Measurements from ENCODE around the gene NFATC2IP. TPM values are rescaled to one million over a fixed set of nuclear protein-coding genes. Genes with fewer than 3 reads are reported as not detected.

NFATC2IP gene
- total and polyA plus RNA-seq, 2 of the 4 experiments (the other 2 are of a cell fraction): 10.0 to 29.1 TPM

DNA sequence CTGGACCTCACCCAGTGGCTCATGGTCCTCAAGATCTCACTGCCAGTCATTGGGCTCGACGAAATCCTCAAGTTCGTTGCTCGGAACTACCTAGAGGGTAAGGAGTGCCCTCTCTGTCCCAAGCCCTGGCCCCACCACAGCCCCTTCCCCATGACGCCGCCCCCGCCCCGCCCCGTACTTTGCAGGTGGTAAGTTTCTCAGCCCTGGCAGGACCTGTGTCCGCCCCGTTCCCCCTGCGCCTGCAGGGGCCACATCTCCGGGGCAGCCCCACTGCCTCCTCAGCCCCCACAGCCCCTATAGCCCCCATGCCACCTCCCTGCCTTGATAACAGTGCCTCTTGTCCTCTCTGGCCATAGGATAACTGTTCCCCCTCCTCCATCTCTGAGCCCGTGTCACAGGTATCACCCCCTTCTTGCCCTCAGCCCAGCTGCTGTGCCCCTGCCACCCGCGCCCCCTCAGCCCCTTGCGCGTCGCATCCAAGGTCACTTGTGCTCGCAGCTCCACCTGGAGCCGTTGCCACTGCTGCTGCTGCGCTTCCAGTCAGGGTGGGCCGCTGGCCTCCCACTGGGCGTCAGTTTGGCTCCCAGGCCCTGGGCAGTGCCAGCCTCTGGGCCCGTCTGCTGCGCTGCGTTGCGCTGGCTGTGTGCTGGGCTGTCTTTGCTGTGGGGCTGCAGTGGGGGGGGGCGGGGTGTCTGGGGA lies 47.2 kb upstream of the NFATC2IP start:
- no peak overlapping the region for H3K4me2 ChIP-seq (ENCODE audit: low read depth, low read length)
- H2AK5ac ChIP-seq (ENCODE audit: low read depth, low read length): no peak overlapping the region
- 88% methylated on average over 9 of the region's 29 CpGs; no CpG with 5 or more reads in 1 of the 2 experiments for WGBS, 2 experiments (ENCODE audit: extremely low coverage in 2 of 2, insufficient read length in 1 of 2)
- H2BK15ac ChIP-seq (ENCODE audit: low read depth, low read length): no peak overlapping the region
- H3K27ac ChIP-seq (ENCODE audit: insufficient read depth, low read length): no peak overlapping the region
- H3K9me3 ChIP-seq (ENCODE audit: control insufficient read depth, insufficient read depth, low read length): no peaks in the 10 kb centered on the region
- no peak overlapping the region for H3K14ac ChIP-seq (replicated peaks; ENCODE audit: low read depth, low read length)
- in situ Hi-C loops (cut with MboI; ENCODE audit: low sequenced_read_pairs) (no loop called here), intact Hi-C loops (cut with micrococcal nuclease) (no loop called here), dilution Hi-C loops (cut with HindIII; ENCODE audit: low sequenced_read_pairs, unreplicated experiment) (no loop called here)
- no peak overlapping the region for H2AFZ ChIP-seq (replicated peaks; ENCODE audit: low read length, poor library complexity)
- H3K4ac ChIP-seq (ENCODE audit: low read depth, low read length): no peak overlapping the region
- no peak overlapping the region for H3K23ac ChIP-seq (ENCODE audit: low read depth, low read length)
- H3K18ac ChIP-seq (ENCODE audit: low read depth, low read length): no peak overlapping the region
- no peak overlapping the region for H4K5ac ChIP-seq (ENCODE audit: low read depth, low read length)
- ATAC-seq (ENCODE audit: low read depth): no peak
- ChIA-PET CTCF (interaction anchor here (0.7 kb wide), 1 partner anchor 11 kb away, joined by 3 read pairs; no protein-coding TSS in a partner anchor), POLR2A (ENCODE audit: unreplicated experiment) (no interaction called here)
- no peak overlapping the region for H2BK5ac ChIP-seq (ENCODE audit: low read depth, low read length, poor library complexity, severe bottlenecking)
- H4K20me1 ChIP-seq (ENCODE audit: insufficient read depth, low read length): no peaks in the 10 kb centered on the region
- no peaks in the 10 kb centered on the region for H3K9me1 ChIP-seq (ENCODE audit: insufficient read depth, low read length)
- BruUV-seq (replicated peaks): no TSS peak
- H4K8ac ChIP-seq (ENCODE audit: low read depth in 2 of 2, low read length in 2 of 2): no peak overlapping the region
- H3K56ac ChIP-seq (ENCODE audit: extremely low read depth, insufficient read depth, low read length): no peak overlapping the region
- no peaks in the 10 kb centered on the region for H3K79me1 ChIP-seq (ENCODE audit: low read depth in 1 of 2, low read length in 2 of 2)
- no peak overlapping the region for H2BK20ac ChIP-seq (ENCODE audit: low read depth, low read length)
- H2BK120ac ChIP-seq (ENCODE audit: low read depth, low read length): no peak overlapping the region
- no peaks in the 10 kb centered on the region for H3K4me1 ChIP-seq (ENCODE audit: control insufficient read depth, insufficient read depth, low read length)
- no peak for DNase-seq
- no peak overlapping the region for H3K9ac ChIP-seq (ENCODE audit: low read depth, low read length)
- peaks cover 13% of the 10 kb centered on the region for H3K36me3 ChIP-seq (ENCODE audit: control insufficient read depth, insufficient read depth, low read length)
- H4K91ac ChIP-seq (ENCODE audit: insufficient read depth, low read depth, low read length): no peak overlapping the region
- no peak overlapping the region for H2AK9ac ChIP-seq (replicated peaks; ENCODE audit: low read depth, low read length, poor library complexity)
- no peak for TF ChIP-seq CHD1 (IDR thresholded peaks at IDR 0.05; ENCODE audit: low read depth, low read length)
- no peak for TF ChIP-seq FOS (IDR thresholded peaks at IDR 0.05; ENCODE audit: low read depth, low read length)
- TF ChIP-seq MAFK (IDR thresholded peaks at IDR 0.05; ENCODE audit: low read depth, low read length): no peak
- no peak for TF ChIP-seq CEBPB (IDR thresholded peaks at IDR 0.05; ENCODE audit: low read depth, low read length)
- TF ChIP-seq RCOR1 (IDR thresholded peaks at IDR 0.05; ENCODE audit: insufficient replicate concordance, low read length): no peak
- no peak for TF ChIP-seq POLR2A (IDR thresholded peaks at IDR 0.05; ENCODE audit: low read depth, low read length)
- TF ChIP-seq MAZ (IDR thresholded peaks at IDR 0.05; ENCODE audit: borderline replicate concordance, low read depth, low read length): no peak
- no peak for TF ChIP-seq CTCF (conservative IDR thresholded peaks at IDR 0.05; ENCODE audit: low read depth, low read length)
- TF ChIP-seq, protein P1, sequence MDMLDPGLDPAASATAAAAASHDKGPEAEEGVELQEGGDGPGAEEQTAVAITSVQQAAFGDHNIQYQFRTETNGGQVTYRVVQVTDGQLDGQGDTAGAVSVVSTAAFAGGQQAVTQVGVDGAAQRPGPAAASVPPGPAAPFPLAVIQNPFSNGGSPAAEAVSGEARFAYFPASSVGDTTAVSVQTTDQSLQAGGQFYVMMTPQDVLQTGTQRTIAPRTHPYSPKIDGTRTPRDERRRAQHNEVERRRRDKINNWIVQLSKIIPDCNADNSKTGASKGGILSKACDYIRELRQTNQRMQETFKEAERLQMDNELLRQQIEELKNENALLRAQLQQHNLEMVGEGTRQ (IDR thresholded peaks at IDR 0.05; ENCODE audit: low read depth, low read length): no peak
- no peak for TF ChIP-seq MXI1 (IDR thresholded peaks at IDR 0.05; ENCODE audit: borderline replicate concordance, low read depth, low read length)
- no peak for TF ChIP-seq RFX5 (IDR thresholded peaks at IDR 0.05; ENCODE audit: low read depth, low read length)
- no peak for TF ChIP-seq ELK1 (IDR thresholded peaks at IDR 0.05; ENCODE audit: borderline replicate concordance, low read depth, low read length)
- no peak for TF ChIP-seq SMC3 (IDR thresholded peaks at IDR 0.05; ENCODE audit: low read depth, low read length)
- TF ChIP-seq RAD21 (IDR thresholded peaks at IDR 0.05; ENCODE audit: low read length): no peak
- TF ChIP-seq BHLHE40 (IDR thresholded peaks at IDR 0.05; ENCODE audit: low read depth, low read length): no peak
- TF ChIP-seq NFE2L2 (IDR thresholded peaks at IDR 0.05; ENCODE audit: low read depth, low read length): no peak
- no peaks in the 10 kb centered on the region for H3K27me3 ChIP-seq (ENCODE audit: control insufficient read depth, insufficient read depth, low read length)
- no peak overlapping the region for H3K4me3 ChIP-seq (ENCODE audit: insufficient read depth, low read depth, low read length)
